Measurements from ENCODE around the gene GPNMB. TPM values are rescaled to one million over a fixed set of nuclear protein-coding genes. Genes with fewer than 3 reads are reported as not detected.

Gene GPNMB
- total RNA-seq, 1 experiment from 2014 or later, result 1.2 TPM

DNA sequence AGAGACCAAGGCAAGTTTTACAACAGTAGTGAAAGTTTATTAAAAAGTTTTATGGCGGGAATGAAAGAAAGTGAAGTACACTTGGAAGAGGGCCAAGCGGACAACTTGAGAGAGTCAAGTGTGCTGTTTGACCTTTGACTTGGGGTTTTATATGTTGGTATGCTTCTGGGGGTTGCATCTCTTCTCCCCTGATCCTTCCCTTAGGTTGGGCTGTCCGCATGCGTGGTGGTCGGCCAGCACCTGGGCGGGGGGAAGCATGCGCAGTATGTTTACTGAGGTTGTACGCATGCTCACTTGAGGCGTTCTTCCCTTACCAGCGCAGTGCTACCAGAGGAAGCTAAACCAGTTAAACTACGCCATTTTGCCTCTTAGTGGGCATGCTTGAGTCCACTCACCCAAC, 32.8 kb upstream of the GPNMB start:
- no peak overlapping the region for H2AFZ ChIP-seq (ENCODE audit: low read length)
- no peak overlapping the region for H3K27ac ChIP-seq (ENCODE audit: insufficient read length, low read depth, low read length)
- Mint-ChIP-seq H3K9me3 (no peaks in the 10 kb centered on the region), H3K4me3 (no peak overlapping the region), H3K27ac (no peak overlapping the region; a peak in 1 of 7 replicates), H3K4me1 (peaks cover 5 to 12% of the 10 kb centered on the region in 2 experiments; a peak in 3 of 4 replicates), H3K36me3 (ENCODE audit: insufficient read depth in 1 of 3, low read depth in 3 of 3) (no peaks in the 10 kb centered on the region), H3K27me3 (ENCODE audit: low read depth) (no peaks in the 10 kb centered on the region)
- no peak overlapping the region for H3K23ac ChIP-seq (ENCODE audit: insufficient read length, low read depth, low read length)
- H2BK5ac ChIP-seq (ENCODE audit: insufficient read length, low read length), result no peak overlapping the region
- no peaks in the 10 kb centered on the region for H4K20me1 ChIP-seq (ENCODE audit: control insufficient read depth, insufficient read depth, insufficient read length)
- H3T11ph ChIP-seq (ENCODE audit: low read length), result no peak overlapping the region
- no peak overlapping the region for H2BK15ac ChIP-seq (ENCODE audit: low read depth, low read length)
- H3K79me2 ChIP-seq (ENCODE audit: insufficient read depth, low read length), result no peaks in the 10 kb centered on the region
- H4K5ac ChIP-seq (ENCODE audit: insufficient read length, low read depth, low read length), result no peak overlapping the region
- H3K9ac ChIP-seq (ENCODE audit: extremely low read depth, insufficient read length, low read length), result no peak overlapping the region
- H3K23me2 ChIP-seq (ENCODE audit: insufficient read length, low read depth, low read length, poor library complexity, severe bottlenecking), result no peaks in the 10 kb centered on the region
- H3K14ac ChIP-seq (ENCODE audit: insufficient read depth, low read length), result no peak overlapping the region
- H3K4me1 ChIP-seq (ENCODE audit: insufficient read depth, low read length), result no peaks in the 10 kb centered on the region
- DNase-seq, result no peak
- H3K4me2 ChIP-seq (ENCODE audit: insufficient read depth, insufficient read length, low read length), result no peak overlapping the region
- H3K18ac ChIP-seq (ENCODE audit: insufficient read length, low read depth, low read length), result no peak overlapping the region
- no peak overlapping the region for H2BK12ac ChIP-seq (ENCODE audit: insufficient read length, low read depth, low read length)
- H3K9me3 ChIP-seq (ENCODE audit: control insufficient read depth, low read depth, low read length), result no peaks in the 10 kb centered on the region
- no peaks in the 10 kb centered on the region for H3K27me3 ChIP-seq (ENCODE audit: insufficient read depth, low read length)
- H3K56ac ChIP-seq (ENCODE audit: insufficient read length, low read depth, low read length), result no peak overlapping the region
- WGBS (ENCODE audit: extremely low coverage, insufficient read length, low lambda C conversion rate), result no CpG with 5 or more reads among the region's 11 CpGs
- no peak overlapping the region for H2AK5ac ChIP-seq (ENCODE audit: insufficient read length, low read length)
- H3K4ac ChIP-seq (ENCODE audit: low read depth, low read length), result no peak overlapping the region
- no peaks in the 10 kb centered on the region for H3K79me1 ChIP-seq (ENCODE audit: insufficient read depth, low read depth, low read length, poor library complexity, severe bottlenecking)
- TF ChIP-seq, protein P1, sequence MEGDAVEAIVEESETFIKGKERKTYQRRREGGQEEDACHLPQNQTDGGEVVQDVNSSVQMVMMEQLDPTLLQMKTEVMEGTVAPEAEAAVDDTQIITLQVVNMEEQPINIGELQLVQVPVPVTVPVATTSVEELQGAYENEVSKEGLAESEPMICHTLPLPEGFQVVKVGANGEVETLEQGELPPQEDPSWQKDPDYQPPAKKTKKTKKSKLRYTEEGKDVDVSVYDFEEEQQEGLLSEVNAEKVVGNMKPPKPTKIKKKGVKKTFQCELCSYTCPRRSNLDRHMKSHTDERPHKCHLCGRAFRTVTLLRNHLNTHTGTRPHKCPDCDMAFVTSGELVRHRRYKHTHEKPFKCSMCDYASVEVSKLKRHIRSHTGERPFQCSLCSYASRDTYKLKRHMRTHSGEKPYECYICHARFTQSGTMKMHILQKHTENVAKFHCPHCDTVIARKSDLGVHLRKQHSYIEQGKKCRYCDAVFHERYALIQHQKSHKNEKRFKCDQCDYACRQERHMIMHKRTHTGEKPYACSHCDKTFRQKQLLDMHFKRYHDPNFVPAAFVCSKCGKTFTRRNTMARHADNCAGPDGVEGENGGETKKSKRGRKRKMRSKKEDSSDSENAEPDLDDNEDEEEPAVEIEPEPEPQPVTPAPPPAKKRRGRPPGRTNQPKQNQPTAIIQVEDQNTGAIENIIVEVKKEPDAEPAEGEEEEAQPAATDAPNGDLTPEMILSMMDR (conservative IDR thresholded peaks at IDR 0.05), result no peak
- no peak overlapping the region for H4K8ac ChIP-seq (replicated peaks; ENCODE audit: insufficient read length, low read depth, low read length)
- no peak overlapping the region for H2BK120ac ChIP-seq (ENCODE audit: low read depth, low read length, poor library complexity, severe bottlenecking)
- H4K91ac ChIP-seq (ENCODE audit: insufficient read length, low read depth, low read length), result no peak overlapping the region
- H2BK20ac ChIP-seq (ENCODE audit: low read depth, low read length, poor library complexity, severe bottlenecking), result no peak overlapping the region
